Measurements from ENCODE around the gene GRID1.

DNA sequence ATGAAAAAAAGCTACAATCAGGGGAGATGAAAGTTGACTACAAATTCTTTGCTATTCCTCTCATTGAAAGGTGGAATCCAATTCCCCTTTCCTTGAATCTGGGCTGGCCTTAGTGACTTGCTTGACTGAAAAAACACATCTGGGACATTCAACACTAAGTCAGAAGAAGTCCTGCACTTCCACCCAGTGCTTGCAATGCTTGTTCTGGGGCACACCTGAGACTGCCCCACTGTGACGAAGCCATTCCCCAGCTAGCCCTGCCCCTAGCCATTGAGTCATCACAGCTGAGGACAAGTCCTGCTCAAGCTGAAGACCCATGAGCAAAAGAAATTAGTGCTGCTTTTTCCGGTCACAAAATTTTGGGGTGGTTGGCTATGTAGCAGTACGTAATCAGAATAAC, 19.2 kb upstream of the GRID1 start:
- TF ChIP-seq, protein P1, sequence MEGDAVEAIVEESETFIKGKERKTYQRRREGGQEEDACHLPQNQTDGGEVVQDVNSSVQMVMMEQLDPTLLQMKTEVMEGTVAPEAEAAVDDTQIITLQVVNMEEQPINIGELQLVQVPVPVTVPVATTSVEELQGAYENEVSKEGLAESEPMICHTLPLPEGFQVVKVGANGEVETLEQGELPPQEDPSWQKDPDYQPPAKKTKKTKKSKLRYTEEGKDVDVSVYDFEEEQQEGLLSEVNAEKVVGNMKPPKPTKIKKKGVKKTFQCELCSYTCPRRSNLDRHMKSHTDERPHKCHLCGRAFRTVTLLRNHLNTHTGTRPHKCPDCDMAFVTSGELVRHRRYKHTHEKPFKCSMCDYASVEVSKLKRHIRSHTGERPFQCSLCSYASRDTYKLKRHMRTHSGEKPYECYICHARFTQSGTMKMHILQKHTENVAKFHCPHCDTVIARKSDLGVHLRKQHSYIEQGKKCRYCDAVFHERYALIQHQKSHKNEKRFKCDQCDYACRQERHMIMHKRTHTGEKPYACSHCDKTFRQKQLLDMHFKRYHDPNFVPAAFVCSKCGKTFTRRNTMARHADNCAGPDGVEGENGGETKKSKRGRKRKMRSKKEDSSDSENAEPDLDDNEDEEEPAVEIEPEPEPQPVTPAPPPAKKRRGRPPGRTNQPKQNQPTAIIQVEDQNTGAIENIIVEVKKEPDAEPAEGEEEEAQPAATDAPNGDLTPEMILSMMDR (tag by site-specific recombination; IDR thresholded peaks at IDR 0.05): no peak
- TF ChIP-seq ZNF561 (tag by site-specific recombination; IDR thresholded peaks at IDR 0.05; ENCODE audit: borderline replicate concordance): no peak
- no peak for TF ChIP-seq ZNF16 (tag by site-specific recombination; IDR thresholded peaks at IDR 0.05; ENCODE audit: low read depth)
- TF ChIP-seq ZNF37A (tag by site-specific recombination; IDR thresholded peaks at IDR 0.05): no peak
- TF ChIP-seq ZNF600 (tag by site-specific recombination; IDR thresholded peaks at IDR 0.05): no peak
- no peak for TF ChIP-seq RBAK (tag by site-specific recombination; IDR thresholded peaks at IDR 0.05)
- no peak for TF ChIP-seq ZNF335 (tag by site-specific recombination; conservative IDR thresholded peaks at IDR 0.05)
- TF ChIP-seq, protein P2, sequence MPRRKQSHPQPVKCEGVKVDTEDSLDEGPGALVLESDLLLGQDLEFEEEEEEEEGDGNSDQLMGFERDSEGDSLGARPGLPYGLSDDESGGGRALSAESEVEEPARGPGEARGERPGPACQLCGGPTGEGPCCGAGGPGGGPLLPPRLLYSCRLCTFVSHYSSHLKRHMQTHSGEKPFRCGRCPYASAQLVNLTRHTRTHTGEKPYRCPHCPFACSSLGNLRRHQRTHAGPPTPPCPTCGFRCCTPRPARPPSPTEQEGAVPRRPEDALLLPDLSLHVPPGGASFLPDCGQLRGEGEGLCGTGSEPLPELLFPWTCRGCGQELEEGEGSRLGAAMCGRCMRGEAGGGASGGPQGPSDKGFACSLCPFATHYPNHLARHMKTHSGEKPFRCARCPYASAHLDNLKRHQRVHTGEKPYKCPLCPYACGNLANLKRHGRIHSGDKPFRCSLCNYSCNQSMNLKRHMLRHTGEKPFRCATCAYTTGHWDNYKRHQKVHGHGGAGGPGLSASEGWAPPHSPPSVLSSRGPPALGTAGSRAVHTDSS (tag by site-specific recombination; IDR thresholded peaks at IDR 0.05): no peak
- no peak for TF ChIP-seq ZSCAN23 (tag by site-specific recombination; IDR thresholded peaks at IDR 0.05)
- TF ChIP-seq, protein P3, sequence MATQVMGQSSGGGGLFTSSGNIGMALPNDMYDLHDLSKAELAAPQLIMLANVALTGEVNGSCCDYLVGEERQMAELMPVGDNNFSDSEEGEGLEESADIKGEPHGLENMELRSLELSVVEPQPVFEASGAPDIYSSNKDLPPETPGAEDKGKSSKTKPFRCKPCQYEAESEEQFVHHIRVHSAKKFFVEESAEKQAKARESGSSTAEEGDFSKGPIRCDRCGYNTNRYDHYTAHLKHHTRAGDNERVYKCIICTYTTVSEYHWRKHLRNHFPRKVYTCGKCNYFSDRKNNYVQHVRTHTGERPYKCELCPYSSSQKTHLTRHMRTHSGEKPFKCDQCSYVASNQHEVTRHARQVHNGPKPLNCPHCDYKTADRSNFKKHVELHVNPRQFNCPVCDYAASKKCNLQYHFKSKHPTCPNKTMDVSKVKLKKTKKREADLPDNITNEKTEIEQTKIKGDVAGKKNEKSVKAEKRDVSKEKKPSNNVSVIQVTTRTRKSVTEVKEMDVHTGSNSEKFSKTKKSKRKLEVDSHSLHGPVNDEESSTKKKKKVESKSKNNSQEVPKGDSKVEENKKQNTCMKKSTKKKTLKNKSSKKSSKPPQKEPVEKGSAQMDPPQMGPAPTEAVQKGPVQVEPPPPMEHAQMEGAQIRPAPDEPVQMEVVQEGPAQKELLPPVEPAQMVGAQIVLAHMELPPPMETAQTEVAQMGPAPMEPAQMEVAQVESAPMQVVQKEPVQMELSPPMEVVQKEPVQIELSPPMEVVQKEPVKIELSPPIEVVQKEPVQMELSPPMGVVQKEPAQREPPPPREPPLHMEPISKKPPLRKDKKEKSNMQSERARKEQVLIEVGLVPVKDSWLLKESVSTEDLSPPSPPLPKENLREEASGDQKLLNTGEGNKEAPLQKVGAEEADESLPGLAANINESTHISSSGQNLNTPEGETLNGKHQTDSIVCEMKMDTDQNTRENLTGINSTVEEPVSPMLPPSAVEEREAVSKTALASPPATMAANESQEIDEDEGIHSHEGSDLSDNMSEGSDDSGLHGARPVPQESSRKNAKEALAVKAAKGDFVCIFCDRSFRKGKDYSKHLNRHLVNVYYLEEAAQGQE (tag by site-specific recombination; IDR thresholded peaks at IDR 0.05): no peak
- no peak for TF ChIP-seq ZNF184 (tag by site-specific recombination; IDR thresholded peaks at IDR 0.05)
- TF ChIP-seq ZNF660 (tag by site-specific recombination; IDR thresholded peaks at IDR 0.05): no peak
- TF ChIP-seq ZNF266 (tag by site-specific recombination; IDR thresholded peaks at IDR 0.05; ENCODE audit: low read depth): no peak
- no peak for TF ChIP-seq ZNF558 (tag by site-specific recombination; IDR thresholded peaks at IDR 0.05)
